Esophagus squamous epithelium (tissue), 4 donors: Measurements from ENCODE around the gene ADGRL1.

Experiments
- CTCF ChIP-seq, 6 experiments: fragments of 450-650 bp in 4 of 6; fragments of 200-600 bp in 2 of 6; sonication (generic) in 2 of 6; IDR thresholded peaks; one replicate each; pipeline ENCODE4 v1.5.1; 2016 to 2019; ENCODE audit warnings: antibody characterized with exemption in 6 of 6, mild to moderate bottlenecking in 4 of 6, moderate library complexity in 4 of 6
- POLR2A ChIP-seq, 4 donors: fragments of 450-650 bp; IDR thresholded peaks; one replicate each; pipeline ENCODE4 v1.6.1; 2017; ENCODE audit warnings: antibody characterized with exemption in 4 of 4, mild to moderate bottlenecking in 4 of 4, moderate library complexity in 3 of 4

GRCh38 chr19:14135355-14135754 lies 70.6 kb downstream of the ADGRL1 start:
- TF ChIP-seq CTCF (IDR thresholded peaks at IDR 0.05) (no peak), POLR2A (IDR thresholded peaks at IDR 0.05) (no peak)
